Right cardiac atrium (tissue), 5 donors: ENCODE measurements around the gene ST6GALNAC2. TPM values are rescaled to one million over a fixed set of nuclear protein-coding genes. Genes with fewer than 3 reads are reported as not detected.

Experiments used
- ATAC-seq, 2 donors: fragments of 200-7000 bp; cut with Tn5 transposase; one replicate each; pipeline versions ENCODE4 v1.8.0 to v1.9.1; 2020; ENCODE audit warnings: moderate library complexity in 2 of 2, mild to moderate bottlenecking in 1 of 2
- DNase-seq, 3 donors: peaks; one replicate each; pipeline ENCODE4 v3.0.0-alpha.2; 2020
- H3K27ac ChIP-seq: one replicate; pipeline ENCODE4 v1.5.1; 2013; ENCODE audit warnings: mild to moderate bottlenecking, low read length, control low read depth, moderate library complexity
- H3K27me3 ChIP-seq: one replicate; pipeline ENCODE4 v1.6.1; 2013; ENCODE audit not compliant: control insufficient read depth, insufficient read depth
- H3K4me1 ChIP-seq: one replicate; pipeline ENCODE4 v1.6.1; 2013; ENCODE audit warnings: low read length; ENCODE audit not compliant: control insufficient read depth, insufficient read depth
- H3K4me3 ChIP-seq: one replicate; pipeline ENCODE4 v1.5.1; 2013; ENCODE audit warnings: low read length, control low read depth
- H3K9me3 ChIP-seq: one replicate; pipeline ENCODE4 v1.6.1; 2013; ENCODE audit warnings: low read length; ENCODE audit not compliant: control insufficient read depth
- WGBS: extraction: QIAGEN DNeasy Blood & Tissue Kit; methylation state at CpG from one replicate; pipeline ENCODE4 v1.1.7; 2013; 5-methylcytosine and 5-hydroxymethylcytosine counted together
- intact Hi-C, 4 donors: fragments of 100-400 bp; cut with DNase I; formaldehyde crosslinking; loops; one replicate each; pipeline versions ENCODE4 v1.11.0 to v1.14.0; 2022 to 2023
- polyA plus RNA-seq: library from polyadenylated mRNA; stranded (reverse); fragments of 200-250 nt; gene quantifications from one replicate; pipeline ENCODE4 v1.2.3, GENCODE V29; 2013
- total RNA-seq, 4 donors: library from RNA; stranded (reverse); fragmentation: NEBNext Ultra II Directional; extraction: Animal tissue kit (Norgen Biotek cat#: 25700); gene quantifications; one replicate each; pipeline ENCODE4 v1.2.1, GENCODE V29; 2021
- donor health status: healthy with polysubstance abuse.
- donor health status: DM: no; HTN: yes; CAD: no.
- donor health status: DM: no; HTN: no; CAD: no.
- donor health status: DM: no; HTN: yes; CAD: no; lungs with severe emphysema.
- donor health status: DM: yes; HTN: yes; CAD: no.

ST6GALNAC2 gene
- total and polyA plus RNA-seq, 5 donors: 4.0 to 5.8 (median 5.3) TPM

DNA sequence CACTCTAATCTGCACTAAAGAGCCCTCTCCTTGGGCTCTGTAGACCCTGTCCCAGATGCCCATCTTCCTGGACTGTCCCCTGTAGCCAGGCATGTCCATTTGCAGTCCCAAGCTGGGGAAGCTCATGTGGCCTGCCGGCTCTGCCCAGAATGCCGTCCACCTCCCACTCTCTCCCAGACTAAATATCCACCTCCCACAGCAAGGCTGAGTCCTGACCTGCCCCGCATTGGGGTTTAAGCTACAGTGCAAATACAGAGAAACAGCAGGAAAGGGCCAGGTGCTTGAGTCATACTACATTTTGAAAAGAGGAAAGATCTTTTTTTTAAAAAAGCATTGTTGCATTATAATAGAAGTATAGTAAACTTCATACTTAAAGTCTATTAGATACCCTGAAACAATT, 3.0 kb downstream of the ST6GALNAC2 start:
- ATAC-seq (no peak), DNase-seq (no peak)
- intact Hi-C loops: loop anchor here in 1 of 4 donors (10.0 kb wide), 1 partner anchor 58 kb away; no protein-coding TSS in a partner anchor
- 29% methylated on average over 3 of the region's 3 CpGs for WGBS
- Histone ChIP-seq H3K4me3 (no peak overlapping the region), H3K9me3 (no peaks in the 10 kb centered on the region), H3K27ac (no peak overlapping the region), H3K4me1 (no peaks in the 10 kb centered on the region), H3K27me3 (no peaks in the 10 kb centered on the region)

DNA sequence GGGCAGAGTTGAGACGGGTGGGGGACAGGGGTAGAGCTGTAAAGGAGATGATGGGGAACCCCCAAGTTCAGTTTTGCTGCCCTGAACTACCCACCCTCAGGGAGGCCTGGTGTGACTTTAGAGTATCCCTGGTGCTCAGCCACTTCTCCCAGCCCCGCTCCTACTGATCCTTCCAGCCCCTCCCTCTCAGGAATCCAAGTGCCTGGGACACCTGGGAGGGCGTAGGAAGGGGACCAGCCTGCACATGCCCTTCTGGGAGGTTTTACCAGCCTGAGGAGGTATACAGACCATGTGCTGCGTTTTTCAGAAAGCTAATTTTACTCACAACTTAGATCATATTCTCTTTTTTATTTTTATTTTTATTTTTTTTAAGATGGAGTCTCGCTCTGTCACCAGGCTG, 4.1 kb downstream of the ST6GALNAC2 start:
- Histone ChIP-seq H3K4me3 (no peak overlapping the region), H3K27me3 (no peaks in the 10 kb centered on the region), H3K9me3 (no peaks in the 10 kb centered on the region), H3K4me1 (no peaks in the 10 kb centered on the region), H3K27ac (no peak overlapping the region)
- DNase-seq: no peak
- no peak for ATAC-seq
- 90% methylated on average over 5 of the region's 5 CpGs for WGBS
- intact Hi-C loops: loop anchor here in 1 of 4 donors (10.0 kb wide), 1 partner anchor 57 kb away; no protein-coding TSS in a partner anchor

DNA sequence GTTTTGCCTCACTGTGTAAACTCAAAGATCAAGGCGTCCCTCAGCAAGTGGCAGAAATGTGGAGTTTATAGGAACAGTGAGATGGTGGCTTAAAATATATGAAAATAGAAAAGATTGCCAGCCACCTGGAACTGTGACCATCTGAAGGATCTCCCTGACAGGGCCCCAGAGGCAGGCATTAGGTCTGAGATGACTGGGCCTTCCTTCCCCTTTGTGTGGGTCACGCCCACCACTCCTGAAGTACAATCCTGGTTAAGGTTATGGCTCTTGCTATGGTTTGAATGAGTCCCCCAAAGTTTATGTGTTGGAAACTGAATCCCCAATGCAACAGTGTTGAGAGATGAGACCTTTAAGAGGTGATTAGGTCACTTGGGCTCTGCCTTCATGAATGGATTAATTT, 6.4 kb downstream of the ST6GALNAC2 start:
- Histone ChIP-seq H3K27ac (no peak overlapping the region), H3K4me3 (no peak overlapping the region), H3K4me1 (no peaks in the 10 kb centered on the region), H3K9me3 (no peaks in the 10 kb centered on the region), H3K27me3 (no peaks in the 10 kb centered on the region)
- DNase-seq (no peak), ATAC-seq (no peak)
- WGBS: 94% methylated on average over 2 of the region's 2 CpGs
- intact Hi-C loops: loop anchor here in 1 of 4 donors (5.0 kb wide), 1 partner anchor 33 kb away; no protein-coding TSS in a partner anchor

DNA sequence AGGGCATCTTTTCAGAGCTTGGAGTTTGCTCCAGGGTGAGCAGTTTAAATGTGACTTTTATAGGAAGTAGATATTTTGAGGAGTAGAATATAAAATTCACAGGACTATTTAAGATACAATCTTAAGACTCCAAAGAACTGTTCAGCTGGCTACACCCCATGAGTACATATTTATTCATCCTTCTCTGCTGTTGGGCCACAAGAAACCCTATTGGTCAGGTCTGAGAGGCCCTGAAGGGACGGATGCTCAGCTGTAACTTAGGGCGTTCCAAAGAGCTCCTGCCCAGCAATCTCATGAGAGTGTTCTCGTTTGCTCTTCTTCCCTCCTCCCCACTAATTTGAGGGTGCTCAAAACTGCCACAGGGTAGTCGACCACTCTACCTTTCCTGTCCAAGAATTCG, 7.3 kb downstream of the ST6GALNAC2 start:
- intact Hi-C loops: loop anchor here in 1 of 4 donors (5.0 kb wide), 1 partner anchor 34 kb away; no protein-coding TSS in a partner anchor
- Histone ChIP-seq H3K4me1 (no peaks in the 10 kb centered on the region), H3K9me3 (no peaks in the 10 kb centered on the region), H3K4me3 (no peak overlapping the region), H3K27ac (no peak overlapping the region), H3K27me3 (no peaks in the 10 kb centered on the region)
- ATAC-seq (no peak), DNase-seq (no peak)
- WGBS: 76% methylated on average over 5 of the region's 5 CpGs

DNA sequence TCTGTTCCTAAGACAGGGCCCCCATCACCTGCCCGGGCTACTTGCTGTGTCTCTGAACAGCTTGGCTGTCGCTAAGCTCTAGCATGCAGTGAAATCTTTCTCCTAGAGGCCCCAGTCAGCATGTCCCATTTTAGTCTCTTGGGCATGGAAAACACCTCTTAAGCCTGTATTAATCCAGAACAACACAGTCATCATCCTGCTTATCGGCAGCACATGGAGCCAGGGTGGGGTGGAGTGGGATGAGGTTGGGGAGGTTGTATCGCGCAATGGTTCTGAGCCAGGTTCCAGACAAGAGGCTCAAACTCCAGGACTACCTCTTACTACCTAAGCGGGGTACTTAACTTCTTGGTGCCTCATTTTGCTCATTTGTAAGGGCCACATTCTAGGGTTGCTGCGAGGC, 7.8 kb downstream of the ST6GALNAC2 start:
- H3K4me1 ChIP-seq: no peaks in the 10 kb centered on the region
- 96% methylated on average over 7 of the region's 7 CpGs for WGBS

DNA sequence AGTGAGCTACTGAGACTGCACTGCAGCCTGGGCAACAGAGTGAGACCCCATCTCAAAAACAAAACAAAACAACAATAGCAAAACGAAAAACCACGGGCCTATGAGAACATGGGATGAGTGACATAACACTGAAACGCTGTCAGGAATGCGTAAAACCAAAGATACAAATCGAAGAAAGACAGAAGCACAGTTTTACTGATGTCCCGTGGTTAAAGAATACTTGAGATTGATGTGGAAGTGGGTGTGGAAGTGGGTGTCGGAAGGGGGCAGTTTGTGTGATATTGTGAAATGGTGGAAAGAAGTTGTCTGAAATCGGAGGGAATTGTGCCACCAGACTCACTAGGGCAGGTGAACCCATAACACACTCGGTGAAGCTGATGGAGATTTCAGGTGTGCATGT, 9.5 kb downstream of the ST6GALNAC2 start:
- H3K9me3 ChIP-seq: no peaks in the 10 kb centered on the region
- no peaks in the 10 kb centered on the region for H3K4me1 ChIP-seq
- DNase-seq (no peak), ATAC-seq (no peak)
- WGBS: 87% methylated on average over 9 of the region's 9 CpGs
- H3K27me3 ChIP-seq: no peaks in the 10 kb centered on the region
- H3K4me3 ChIP-seq: no peak overlapping the region
- intact Hi-C loops: loop anchor here in 1 of 4 donors (5.0 kb wide), 1 partner anchor 36 kb away; no protein-coding TSS in a partner anchor
- H3K27ac ChIP-seq: no peak overlapping the region

More for the DNA sequence above, 7.8 kb downstream of the ST6GALNAC2 start:
- Histone ChIP-seq H3K9me3 (no peaks in the 10 kb centered on the region), H3K27me3 (no peaks in the 10 kb centered on the region), H3K4me3 (no peak overlapping the region), H3K27ac (no peak overlapping the region)
- intact Hi-C loops: loop anchor here in 1 of 4 donors (5.0 kb wide), 1 partner anchor 34 kb away; no protein-coding TSS in a partner anchor
- ATAC-seq: no peak
- no peak for DNase-seq

DNA sequence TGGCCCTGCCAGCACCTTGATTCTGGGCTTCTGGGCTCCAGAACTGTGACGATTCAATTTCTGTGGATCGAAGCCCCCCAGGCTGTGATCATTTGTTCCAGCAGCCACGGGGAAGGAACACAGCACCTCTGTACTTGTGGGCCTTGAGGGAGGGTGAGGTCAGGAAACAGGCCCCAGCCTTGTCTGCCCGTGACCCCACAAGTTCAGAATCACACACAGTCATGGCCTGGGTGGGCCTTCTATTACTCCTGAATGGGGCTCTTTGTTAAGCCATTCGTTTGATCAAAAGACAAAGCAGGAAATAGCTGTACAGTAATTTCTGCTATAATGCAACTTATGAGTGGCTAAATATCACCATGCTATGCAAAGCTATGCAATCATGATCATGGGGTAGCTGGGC, 10.1 kb downstream of the ST6GALNAC2 start:
- H3K9me3 ChIP-seq: no peaks in the 10 kb centered on the region
- H3K4me3 ChIP-seq: no peak overlapping the region
- DNase-seq (no peak), ATAC-seq (no peak)
- H3K27me3 ChIP-seq: no peaks in the 10 kb centered on the region
- H3K4me1 ChIP-seq: no peaks in the 10 kb centered on the region
- 68% methylated on average over 5 of the region's 5 CpGs for WGBS
- no peak overlapping the region for H3K27ac ChIP-seq
- intact Hi-C loops: loop anchor here in 1 of 4 donors (5.0 kb wide), 1 partner anchor 37 kb away; no protein-coding TSS in a partner anchor

DNA sequence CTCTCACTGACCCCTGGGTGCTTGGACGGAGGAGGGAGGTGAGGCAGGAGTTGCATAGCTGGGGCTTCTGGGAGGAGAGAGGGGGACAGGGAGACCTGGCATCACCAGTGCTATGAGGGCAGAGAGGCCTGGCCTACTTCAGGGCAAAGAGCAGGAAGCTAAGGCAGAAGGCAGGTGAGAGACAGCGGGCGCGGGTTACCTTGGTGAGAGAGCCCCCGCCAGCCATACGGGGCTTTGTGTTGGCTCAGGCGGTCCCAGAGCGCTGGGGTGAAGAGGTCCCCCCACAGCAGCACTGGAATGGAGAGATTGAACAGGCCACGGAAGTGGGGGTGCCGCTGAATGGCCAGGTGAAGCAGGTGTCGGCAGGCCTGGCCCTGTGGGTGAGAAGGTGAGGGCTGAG, 11.5 kb downstream of the ST6GALNAC2 start:
- 96% methylated on average over 11 of the region's 11 CpGs for WGBS
- intact Hi-C loops: no loop called here

DNA sequence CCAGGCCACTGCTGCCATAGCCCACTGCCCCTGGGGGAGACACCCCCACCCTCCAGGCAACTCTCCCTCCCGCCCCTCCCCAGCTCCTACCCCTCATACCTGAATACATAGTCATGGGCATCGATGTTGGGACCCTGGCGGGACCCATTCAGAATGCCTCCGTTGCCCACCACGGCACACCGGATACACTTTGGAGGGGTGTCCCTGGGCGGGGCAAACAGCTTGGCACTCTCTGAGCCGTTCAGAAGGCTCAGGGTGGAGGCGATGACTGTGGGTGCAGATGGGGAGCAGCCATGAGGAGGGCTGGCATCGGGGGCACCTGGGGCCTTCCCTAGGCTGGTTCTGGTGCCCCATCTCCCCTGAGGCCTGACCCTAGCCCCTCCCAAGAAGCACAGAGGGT, 12.6 kb downstream of the ST6GALNAC2 start:
- no peak for ATAC-seq
- H3K9me3 ChIP-seq: no peaks in the 10 kb centered on the region
- WGBS: 93% methylated on average over 10 of the region's 10 CpGs
- H3K27me3 ChIP-seq: no peaks in the 10 kb centered on the region
- intact Hi-C loops: no loop called here
- DNase-seq: no peak
- no peaks in the 10 kb centered on the region for H3K4me1 ChIP-seq
- H3K4me3 ChIP-seq: no peak overlapping the region
- H3K27ac ChIP-seq: no peak overlapping the region

More for the DNA sequence above, 11.5 kb downstream of the ST6GALNAC2 start:
- no peaks in the 10 kb centered on the region for H3K9me3 ChIP-seq
- H3K4me3 ChIP-seq: no peak overlapping the region
- no peak for DNase-seq
- no peak overlapping the region for H3K27ac ChIP-seq
- no peak for ATAC-seq
- H3K27me3 ChIP-seq: no peaks in the 10 kb centered on the region
- H3K4me1 ChIP-seq: no peaks in the 10 kb centered on the region

DNA sequence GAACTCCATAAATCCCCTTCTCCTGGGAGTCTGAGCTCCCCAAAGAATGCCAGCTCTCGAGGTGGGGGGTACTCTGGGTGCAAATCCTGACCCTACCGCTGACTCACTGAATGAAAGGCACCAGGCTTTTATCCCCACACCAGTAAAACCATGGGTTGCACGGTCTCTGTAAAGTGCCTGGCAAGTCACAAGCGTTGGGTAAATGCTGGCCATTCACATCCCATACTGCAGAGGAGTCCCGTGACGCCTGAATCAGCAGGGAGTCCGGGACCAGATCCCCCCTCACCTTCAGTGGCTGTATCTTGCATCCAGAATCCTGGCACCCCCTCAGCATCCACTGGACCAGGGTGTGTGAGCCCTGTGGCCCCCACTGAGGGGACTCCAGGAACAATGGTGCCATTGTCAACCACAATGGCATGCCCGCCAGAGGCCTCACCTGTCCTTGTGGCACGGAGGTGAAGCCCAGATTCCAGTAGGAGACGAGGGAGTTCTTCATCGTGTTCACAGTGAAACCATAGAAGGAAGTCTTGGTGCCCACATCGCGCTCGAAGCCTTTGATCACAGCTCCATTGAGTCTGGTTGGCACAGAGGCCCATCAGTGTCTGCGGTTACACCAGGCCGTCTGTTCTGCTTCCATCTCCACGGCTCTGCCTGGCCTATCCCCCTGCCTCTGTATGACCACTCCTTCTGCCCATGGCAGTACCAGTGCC, 13.3 kb downstream of the ST6GALNAC2 start:
- ATAC-seq: no peak
- Histone ChIP-seq H3K27me3 (no peaks in the 10 kb centered on the region), H3K4me3 (no peak overlapping the region), H3K27ac (no peak overlapping the region), H3K9me3 (no peaks in the 10 kb centered on the region), H3K4me1 (no peaks in the 10 kb centered on the region)
- DNase-seq: no peak
- intact Hi-C loops: no loop called here
- 92% methylated on average over 17 of the region's 17 CpGs for WGBS

DNA sequence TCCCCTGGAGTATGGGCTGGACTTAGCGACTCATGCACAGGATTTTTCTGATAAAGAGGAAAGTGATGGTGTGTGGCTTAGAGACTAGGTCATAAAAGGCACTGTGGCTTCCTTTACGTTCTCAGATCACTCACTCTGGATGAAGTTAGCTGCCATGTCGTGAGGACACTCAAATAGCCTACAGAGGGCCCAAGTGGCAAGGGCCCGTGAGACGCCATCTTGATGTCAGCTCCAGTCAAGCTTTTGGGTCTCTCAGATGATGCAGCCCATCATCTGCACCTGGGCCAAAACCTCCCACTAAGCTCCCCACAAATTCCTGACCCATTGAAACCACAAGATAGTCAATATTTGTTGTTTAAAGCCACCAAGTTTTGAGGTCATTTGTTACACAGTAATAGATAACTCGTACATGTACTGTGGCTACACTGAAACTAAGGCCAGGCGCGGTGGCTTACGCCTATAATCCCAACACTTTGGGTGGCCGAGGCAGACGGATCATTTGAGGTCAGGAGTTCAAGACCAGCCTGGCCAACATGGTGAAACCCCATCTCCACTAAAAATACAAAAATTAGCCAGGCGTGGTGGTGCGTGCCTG, 14.7 kb downstream of the ST6GALNAC2 start:
- Histone ChIP-seq H3K4me3 (no peak overlapping the region), H3K9me3 (no peaks in the 10 kb centered on the region), H3K27me3 (no peaks in the 10 kb centered on the region), H3K4me1 (no peaks in the 10 kb centered on the region), H3K27ac (no peak overlapping the region)
- DNase-seq (no peak), ATAC-seq (no peak)
- intact Hi-C loops: no loop called here
- whole genome bisulfite sequencing: 95% methylated on average over 13 of the region's 13 CpGs
